GM12872 (cell line): ENCODE results near the gene PLGRKT.

ENCODE experiments used
- CTCF ChIP-seq: IDR thresholded peaks from 3 replicates; pipeline ENCODE4 v1.5.1; 2011; ENCODE audit warnings: low read depth, mild to moderate bottlenecking, low read length, moderate library complexity; ENCODE audit not compliant: insufficient read depth

PLGRKT gene, protein sequence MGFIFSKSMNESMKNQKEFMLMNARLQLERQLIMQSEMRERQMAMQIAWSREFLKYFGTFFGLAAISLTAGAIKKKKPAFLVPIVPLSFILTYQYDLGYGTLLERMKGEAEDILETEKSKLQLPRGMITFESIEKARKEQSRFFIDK

GRCh38 chr9:5437254-5438216 lies at the start of gene PLGRKT:
TSS of gene PLGRKT (minus strand) at chr9:5437925. CDS start at chr9:5431977, 5,948 bp downstream.
- peak; percentile 26; the same call in 1 of the 3 replicates for TF ChIP-seq CTCF

DNA sequence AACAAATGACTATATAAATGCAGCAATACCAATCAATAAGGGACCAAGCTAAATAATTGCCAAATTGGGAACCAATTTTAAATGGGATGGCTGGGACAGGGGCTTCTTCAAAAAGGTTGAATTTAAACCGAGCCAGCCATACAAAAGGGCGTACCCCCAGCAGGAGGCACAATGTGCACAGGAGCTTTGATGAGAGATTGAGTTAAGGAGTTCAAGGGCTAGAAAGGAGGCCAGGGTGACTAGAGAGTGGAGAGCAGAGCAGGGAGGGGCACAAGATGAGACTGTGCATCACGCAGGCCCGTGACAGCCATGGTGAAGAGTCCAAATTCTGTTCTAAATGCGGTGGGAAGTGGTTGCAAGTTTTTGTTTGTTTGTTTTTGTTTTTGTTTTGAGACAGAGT lies 49.3 kb upstream of the PLGRKT start:
- TF ChIP-seq CTCF = no peak

- no peak for TF ChIP-seq CTCF
Measured at GRCh38 chr9:5485378-5486085, 47.8 kb upstream of the PLGRKT start.

DNA sequence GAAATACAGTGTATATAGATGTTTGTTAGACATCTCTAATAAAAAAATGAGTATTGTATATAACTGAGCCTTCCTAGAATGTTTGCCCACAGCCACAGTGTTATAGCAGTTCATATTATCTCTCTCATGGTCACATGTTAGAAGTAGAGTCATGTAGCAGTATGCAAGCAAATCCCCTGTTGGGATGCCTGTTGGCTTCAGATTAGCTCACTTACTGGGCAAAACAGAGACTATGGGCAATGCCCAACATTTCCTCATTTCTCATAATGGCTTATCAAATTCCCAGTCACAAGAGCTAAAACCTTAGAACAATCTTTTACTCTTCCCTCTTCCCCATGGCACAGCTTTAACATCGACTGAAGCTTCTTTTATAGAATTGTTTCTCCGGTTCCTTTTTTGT lies 45.6 kb upstream of the PLGRKT start:
- no peak for TF ChIP-seq CTCF

GRCh38 chr9:5482194-5482593 lies 44.5 kb upstream of the PLGRKT start:
- no peak for TF ChIP-seq CTCF

GRCh38 chr9:5481322-5482040 lies 43.8 kb upstream of the PLGRKT start:
- TF ChIP-seq CTCF = no peak
